Heart left ventricle (tissue), 13 donors: ENCODE measurements around the gene TJP2.

Experiments
- CTCF ChIP-seq, 12 donors: fragments of 200-600 bp; sonication (generic) in 4 of 12; IDR thresholded peaks; one replicate each; pipeline versions ENCODE4 v1.5.0 to v1.8.0; 2018 to 2022; ENCODE audit warnings: antibody characterized with exemption in 12 of 12, mild to moderate bottlenecking in 5 of 12
- POLR2A ChIP-seq, 2 donors: fragments of 450-650 bp; IDR thresholded peaks; one replicate each; pipeline ENCODE4 v1.6.1; 2017; ENCODE audit warnings: antibody characterized with exemption in 2 of 2, mild to moderate bottlenecking in 2 of 2, moderate library complexity in 2 of 2
- donor health status: ischemic (EF 13 %, LVEDD 7.1; RV severe dilation, severe dysfunction).
- donor health status: DM: no; HTN: yes; CAD: no.
- donor health status: DM: no; HTN: no; CAD: no.
- donor health status: ischemic (EF 25% LVEDD 6.9; RV normal size, moderate dysfunction).
- donor health status: ischemic (EF 25% LVEDD 5.7; RV mildly dilated, moderate dysfunction).
- donor health status: ischemic (EF 35%, LVEDD 5.7; RV mildly dilated, moderate dysfunction).
- donor health status: nonischemic (EF 11% LVEDD 7.7; RV severe dilation, severe dysfunction).
- donor health status: DM: yes; HTN: yes; CAD: no.
- donor health status: PGD.
- donor health status: ischemic (EF 29% LVEDD 5.4; RV normal size, mild dysfunction).
- donor health status: nonischemic (EF 23%, LVEDD 6.1; RV moderate dilation, normal function).

GRCh38 chr9:69194702-69195418 lies 20.8 kb downstream of the TJP2 start:
- TF ChIP-seq CTCF (IDR thresholded peaks at IDR 0.05) (no peak), POLR2A (IDR thresholded peaks at IDR 0.05) (no peak)
